ENCODE data around the gene CHDH.

GRCh38 chr3:53815067-53815466, 31.2 kb downstream of the CHDH start:
- TF ChIP-seq SUZ12 (IDR thresholded peaks at IDR 0.05; ENCODE audit: extremely low read depth, insufficient read depth, insufficient read length) (no peak), YY1 (IDR thresholded peaks at IDR 0.05; ENCODE audit: insufficient read depth, insufficient read length) (no peak), ZNF274 (IDR thresholded peaks at IDR 0.05; ENCODE audit: low read depth, low read length) (no peak)
